Stimulated activated CD8-positive, alpha-beta memory T cell treated with anti-CD3 and anti-CD28 coated beads, Interleukin-4, amount 100 ng/mL, for 4 hours (primary cell): ENCODE results near the gene TMEM119.
"Not testable (repeated sequence)": the region's sequence is repeated elsewhere in the genome, so short reads cannot be mapped to it uniquely, and the experiment has no call there.

Experiments
- DNase-seq, 2 donors: peaks; one replicate each; pipeline ENCODE4 v3.0.0-alpha.2; 2020; ENCODE audit warnings: low read depth in 2 of 2, low spot score in 1 of 2

TMEM119 gene

DNA sequence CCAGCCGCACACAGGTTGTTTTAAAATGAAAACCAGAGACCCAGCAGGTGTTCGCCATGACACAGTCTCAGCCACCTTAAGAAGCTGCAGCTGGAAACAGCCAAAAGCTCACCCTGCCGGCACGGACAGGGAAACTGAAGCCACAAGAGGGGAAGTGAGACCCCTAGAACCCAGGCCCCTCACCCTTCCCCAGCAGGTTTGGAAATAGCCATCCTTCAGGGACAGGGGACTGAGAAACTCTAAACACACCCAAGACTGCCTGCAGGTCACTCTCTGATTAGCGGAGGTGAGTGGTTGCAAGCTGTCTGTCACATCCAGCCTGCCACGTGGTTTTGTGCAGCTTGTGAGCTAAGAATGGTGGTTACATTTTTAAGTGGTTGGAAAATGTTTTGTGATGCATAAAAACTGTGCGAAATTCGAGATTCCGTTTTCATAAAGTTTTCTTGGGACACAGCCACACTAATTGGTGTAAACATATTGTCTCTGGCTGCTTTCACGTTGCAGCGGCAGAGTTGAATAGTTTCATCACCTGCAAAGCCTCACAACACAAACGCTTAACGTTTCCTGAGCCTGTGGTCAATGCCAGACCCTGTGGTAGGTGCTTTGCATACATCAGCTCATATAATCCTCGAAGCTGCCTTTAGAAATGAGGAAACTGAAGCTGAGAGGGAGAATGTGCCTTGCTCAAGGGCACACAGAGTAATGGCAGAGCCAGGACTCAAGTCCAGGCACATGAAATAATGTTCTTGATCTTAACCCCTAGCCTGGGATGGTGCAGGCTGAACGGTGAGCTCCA, 37.5 kb upstream of the TMEM119 start:
- no peak for DNase-seq

DNA sequence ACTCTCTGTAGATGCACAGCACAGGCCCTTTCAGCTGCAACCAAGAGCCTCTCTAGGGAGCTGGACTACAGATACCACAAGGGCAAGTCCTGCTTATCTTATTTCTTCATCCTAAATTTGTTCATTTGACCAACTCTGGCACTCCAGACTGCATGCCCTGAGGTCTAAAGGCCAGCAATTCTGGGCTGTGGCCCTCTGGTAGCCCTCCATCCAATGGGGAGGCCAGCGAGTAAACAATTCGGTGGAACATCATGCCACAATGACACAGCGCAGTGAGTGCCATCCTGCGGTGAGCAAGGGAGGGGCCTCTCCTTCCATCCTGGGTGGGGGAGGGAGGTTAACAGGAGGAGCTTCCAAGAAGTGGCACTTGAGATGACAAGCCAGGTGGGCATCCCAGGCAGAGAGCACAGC, 36.5 kb upstream of the TMEM119 start:
- DNase-seq = no peak

DNA sequence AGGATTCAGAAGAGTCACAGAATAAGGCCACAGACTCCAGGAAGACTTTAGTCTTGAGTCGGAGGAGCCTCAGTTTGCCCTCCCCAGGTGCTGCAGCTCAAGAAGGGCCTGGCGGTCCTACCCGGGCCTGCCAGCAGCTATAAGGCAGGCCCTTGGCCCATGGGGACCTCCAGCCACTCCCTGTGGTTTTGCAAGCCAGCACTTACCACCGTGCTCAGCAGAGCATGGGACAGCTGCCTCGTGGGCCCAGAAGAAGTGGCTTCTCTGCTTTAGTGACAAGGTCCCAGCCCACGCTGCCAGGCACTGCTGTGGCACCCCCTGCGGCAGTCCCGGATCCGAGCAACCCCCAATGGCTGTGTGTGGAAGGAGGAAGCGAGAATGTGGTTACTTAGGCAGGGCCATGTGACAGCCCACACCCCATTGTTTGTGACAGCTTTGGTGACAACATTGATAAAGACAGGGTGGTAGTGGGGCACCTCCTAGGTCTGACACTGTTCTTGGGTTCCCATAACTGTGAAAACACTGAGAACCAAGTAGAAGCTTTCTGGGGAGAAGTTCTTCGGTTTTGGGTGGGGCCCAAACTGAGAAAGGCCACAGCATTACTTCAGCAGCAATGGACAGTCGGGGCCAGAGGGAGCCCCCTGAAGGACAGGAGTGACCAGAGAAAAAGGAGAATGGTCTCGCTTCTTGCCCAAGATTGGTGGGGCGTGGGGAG, 35.8 kb upstream of the TMEM119 start, which contains the start of gene SELPLG:
TSS of gene SELPLG (minus strand) at position 361 of the 715 bp plus-strand sequence. CDS start 9,587 bp downstream, outside the sequence.
- DNase-seq = peak; percentile 63 to 81

DNA sequence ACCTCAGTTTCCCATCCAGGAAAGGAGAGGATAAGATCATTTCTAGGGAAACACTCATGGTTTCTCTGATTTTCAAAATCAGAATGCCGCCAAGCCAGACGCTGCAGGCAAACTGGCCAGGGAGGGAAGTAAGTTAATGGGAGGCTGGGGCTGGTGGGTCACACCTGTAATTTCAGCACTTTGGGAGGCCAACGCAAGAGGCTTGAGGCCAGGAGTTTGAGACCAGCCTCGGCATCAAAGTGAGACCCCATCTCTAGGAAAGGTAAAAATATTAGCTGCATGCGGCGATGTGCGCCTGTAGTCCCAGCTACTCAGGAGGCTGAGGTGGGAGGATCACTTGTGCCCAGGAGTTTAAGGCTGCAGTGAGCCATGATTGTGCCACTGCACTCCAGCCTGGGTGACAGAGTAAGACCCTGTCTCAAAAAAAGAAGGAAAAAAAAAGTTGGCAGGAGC, 35.2 kb upstream of the TMEM119 start:
- DNase-seq = no peak

DNA sequence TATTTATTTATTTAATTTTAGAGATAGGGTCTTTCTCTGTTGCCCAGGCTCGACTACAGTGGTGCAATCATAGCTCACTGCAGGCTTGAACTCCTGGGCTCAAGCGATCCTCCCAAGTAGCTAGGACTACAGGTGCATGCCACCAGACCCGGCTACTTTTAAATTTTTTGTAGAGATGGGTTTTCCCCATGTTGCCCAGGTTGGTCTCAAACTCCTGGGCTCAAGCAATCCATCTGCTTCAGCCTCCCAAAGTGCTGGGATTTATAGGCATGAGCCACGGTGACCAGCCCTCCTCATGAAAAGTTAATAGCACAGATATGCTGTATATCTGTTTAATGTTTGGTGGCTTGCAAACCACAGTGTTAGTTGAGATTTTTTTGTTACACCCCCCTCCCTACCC, 33.4 kb upstream of the TMEM119 start:
- DNase-seq = not testable (repeated sequence)

DNA sequence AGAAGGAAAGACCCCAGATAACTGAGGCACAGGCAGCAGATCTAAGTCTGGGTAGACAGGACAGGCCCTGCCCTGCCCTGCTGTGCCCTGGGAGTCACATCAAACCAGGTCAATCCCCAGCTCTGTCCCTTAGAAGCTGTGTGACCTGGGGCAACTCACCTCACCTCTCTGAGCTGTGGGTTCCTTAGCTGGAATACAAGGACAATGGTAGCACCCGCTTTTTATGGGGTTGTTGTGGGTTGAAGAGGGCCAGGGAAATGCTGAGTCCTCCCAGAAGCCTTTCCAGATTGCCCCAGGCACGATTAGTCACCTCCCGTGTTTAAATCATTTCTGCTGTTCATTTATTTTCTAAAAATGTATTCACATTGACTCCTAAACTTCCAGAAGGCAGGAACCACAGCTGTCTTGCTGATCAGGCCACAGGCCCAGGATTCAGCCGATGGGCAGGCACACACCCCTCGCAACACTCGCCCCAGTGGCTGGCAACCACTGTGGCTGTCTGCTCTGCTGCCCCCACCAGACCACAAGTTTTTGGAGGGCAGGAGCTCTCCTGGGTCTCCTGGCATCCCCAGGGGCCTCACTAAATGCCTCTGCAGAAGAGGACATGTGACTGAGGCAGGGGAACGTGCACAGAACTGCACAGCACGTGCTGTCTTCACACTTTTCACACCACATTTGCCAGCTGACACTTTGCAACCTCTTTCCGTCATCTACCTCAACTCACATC, 32.8 kb upstream of the TMEM119 start:
- no peak for DNase-seq

DNA sequence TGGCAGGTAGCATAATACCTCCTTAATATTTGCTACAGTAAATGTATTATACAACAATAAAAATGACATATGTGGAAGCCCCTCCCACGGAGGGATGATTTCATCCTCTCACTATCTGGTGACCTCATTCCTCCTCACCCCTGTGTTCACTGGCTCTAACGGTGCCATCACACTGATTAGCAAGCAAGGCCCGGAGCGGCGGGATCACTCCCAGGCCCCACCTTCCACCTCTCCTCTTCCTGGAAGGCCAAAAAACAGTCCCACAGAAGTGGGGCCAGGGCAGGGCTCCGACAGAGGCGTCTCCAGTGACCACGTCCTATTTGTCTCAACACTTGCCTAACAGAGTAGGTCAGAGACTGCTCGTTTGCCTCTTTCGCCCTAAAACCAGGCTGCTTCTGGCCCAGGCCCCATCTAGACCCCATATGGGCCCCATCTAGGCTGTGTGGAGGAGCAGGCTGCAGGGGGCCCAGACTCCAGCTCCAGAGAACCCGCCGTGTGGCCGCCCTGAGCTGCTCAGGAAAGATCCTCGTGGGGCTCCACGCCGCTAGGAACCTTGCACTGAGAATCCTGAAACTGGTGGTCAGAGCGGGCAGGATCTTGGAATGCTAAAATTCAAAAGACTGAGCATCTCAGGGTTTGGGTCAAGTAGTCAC, 32.1 kb upstream of the TMEM119 start:
- no peak for DNase-seq

DNA sequence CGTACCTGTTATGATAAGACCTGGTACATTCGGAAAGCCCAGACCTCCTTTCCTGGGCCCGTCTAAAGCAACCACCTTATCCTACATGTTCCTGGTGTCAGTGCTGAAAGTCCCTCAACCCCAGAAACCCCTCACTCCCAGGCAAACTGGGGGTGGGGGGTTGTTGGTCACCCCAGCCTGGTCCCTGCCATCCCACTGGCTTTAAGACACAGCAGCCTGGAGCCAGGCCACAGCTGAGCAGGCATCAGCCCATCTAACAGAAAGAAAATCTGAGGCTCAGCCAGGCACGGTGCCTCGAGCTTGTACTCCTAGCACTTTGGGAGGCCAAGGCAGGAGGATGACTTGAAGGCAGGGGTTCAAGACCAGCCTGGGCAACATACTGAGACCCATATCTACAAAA, 31.3 kb upstream of the TMEM119 start:
- DNase-seq = no peak

DNA sequence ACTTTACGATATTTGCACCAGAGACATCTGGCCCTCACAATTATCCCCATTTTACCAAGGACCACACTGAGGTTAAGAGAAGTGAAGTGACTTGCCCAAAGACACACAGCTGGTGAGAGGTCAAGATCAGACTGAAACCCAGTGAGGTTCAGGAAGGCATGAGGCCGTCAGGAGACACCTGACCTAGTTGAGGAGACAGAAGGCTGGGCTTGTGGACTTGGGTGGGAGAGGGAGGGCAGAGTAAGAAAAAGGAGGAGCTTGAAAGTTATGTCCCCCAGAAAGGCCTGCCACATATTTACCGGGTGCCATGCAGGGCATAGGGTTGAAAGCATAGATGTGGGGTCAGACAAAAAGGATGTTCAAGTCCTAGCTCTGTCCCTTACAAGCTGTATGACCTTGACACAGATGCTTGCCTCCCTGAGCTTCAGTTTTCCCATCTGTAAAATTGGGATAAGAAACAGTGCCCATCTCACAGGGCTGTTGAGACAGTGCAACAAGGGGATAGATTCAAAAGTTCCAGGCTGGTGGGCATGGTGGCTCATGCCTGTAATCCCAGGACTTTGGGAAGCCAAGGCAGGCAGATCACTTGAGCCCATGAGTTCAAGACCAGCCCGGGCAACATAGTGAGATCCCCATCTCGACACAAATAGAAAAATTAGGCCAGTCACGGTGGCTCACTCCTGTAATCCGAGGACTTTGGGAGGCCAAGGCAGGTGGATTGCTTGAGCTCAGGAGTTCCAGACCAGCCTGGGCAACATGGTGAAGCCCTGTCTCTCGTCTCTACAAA, 29.4 kb upstream of the TMEM119 start:
- DNase-seq = no peak

DNA sequence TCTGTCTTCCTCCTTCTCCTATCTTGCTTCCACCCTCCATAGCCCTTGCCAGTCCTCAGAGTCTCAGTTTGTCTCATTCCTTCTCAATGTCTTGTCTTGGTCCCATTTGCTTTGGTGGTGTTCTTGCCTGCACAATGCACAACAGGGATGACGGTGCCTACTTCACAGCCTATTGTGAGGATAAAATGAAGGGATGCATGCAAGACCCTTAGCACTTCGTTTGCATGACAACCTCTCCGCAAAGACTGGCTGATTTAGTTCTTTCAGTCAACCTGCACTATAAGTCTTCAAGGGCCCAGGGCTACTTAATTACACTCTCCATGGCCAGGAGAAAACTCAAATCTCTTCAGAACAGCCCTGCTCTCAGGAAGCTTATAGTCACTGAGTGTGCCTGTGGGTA, 27.3 kb upstream of the TMEM119 start:
- DNase-seq = no peak

DNA sequence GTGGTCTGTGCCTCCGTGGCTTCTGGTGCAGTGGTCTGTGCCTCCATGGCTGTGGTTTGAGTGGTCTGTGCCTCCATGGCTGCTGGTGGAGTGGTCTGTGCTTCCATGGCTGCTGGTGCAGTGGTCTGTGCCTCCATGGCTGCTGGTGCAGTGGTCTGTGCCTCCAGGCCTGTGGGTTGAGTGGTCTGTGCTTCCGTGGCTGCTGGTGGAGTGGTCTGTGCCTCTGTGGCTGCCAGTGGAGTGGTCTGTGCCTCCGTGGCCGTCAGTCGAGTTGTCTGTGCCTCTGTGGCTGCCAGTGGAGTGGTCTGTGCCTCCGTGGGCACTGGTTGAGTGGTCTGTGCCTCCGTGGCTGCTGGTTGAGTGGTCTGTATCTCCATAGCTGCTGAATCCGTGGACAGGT, 25.7 kb upstream of the TMEM119 start:
- no peak for DNase-seq

DNA sequence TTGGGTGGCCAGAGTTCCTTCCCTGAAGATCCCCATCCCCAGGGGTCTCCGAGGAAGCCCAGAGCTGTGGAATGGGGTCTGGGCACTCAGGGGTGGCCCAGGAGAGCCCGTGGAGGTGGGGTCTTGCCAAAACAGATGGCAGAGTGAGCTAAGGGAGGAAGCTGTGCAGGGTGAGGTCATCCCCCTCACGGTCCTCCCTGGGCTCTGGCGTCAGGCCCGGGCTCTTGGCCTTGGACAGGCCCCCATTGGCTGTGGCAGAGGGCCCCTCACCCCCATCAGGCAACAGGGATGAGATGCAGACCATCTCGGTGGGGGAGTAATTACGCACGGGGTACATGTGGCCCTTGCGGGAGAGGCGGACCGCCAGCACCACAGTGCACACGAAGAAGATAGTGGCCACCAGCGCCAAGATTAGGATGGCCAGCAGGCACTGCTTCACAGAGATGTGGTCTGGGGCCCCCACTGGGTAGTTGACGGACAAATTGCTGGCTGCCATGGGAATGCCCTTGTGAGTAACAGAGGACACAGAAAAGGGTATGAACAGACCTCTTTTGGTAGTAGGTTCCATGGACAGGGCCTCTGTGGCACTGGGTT, 25.1 kb upstream of the TMEM119 start:
- DNase-seq = no peak

DNA sequence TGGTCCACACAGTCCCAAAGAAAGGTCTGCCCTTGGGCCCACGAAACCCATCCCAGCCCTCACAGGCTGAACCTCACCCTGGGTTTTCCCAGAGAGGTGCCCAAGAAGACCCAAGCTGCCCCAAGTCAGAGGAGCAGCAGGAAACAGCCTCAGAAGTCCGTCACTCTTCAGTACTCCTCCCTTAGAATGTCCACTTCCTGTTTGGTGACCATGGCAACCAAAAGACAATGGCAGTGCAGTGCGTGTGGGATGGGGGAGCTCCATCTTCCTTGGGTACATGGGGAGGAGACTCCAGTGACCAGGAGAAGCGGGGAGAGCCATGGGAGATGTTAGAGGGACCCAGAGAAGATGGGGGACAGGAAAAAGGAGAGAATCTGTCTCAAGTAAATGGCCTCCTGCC, 24.5 kb upstream of the TMEM119 start:
- no peak for DNase-seq

DNA sequence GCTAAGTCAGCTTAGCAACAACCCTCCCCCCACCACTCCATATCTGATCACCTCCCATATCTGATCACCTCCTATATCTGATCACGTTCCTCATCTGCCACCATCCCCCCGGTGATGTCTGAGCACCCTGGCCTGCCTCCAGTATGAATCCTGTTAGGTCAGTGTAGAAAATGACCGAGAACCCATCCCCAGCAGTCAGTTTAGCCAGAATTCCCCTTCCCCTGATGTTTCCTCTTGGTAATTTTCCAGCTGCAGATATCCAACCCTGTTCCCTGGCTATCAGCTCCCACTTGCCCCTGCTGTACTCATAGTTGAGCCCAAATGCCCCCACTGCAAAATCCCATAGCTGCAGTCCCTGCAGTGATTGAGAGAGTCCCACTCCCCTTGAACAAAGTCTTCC, 23.3 kb upstream of the TMEM119 start:
- no peak for DNase-seq

DNA sequence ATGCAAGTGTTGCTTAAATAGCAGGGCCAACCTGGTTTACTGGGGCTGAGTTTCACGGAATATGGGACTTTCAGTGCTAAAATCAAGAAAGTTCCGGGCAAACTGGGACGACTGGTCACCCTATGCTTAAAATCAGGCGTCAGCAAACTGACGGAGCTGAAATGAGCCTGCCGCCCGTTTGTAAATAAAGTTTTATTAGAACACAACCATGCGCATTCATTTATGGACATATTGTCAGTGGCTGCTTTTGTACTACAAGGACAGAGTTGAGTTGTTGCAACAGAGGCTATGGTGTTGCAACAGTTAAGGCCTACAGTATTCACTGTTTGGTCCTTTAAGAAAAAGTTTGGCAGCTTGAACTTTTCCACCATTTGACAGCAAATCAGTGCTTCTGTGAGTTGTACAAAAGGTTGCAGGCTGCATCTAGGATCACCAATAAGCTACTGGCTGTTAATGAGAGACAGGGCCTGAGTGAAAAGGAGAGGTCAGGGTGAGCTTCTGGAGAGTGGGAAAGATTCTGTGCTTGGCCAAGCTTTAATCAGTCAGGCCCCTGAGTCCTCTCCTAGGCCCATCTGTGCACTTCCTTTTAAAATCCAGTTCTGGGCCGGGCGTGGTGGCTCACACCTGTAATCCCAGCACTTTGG, 22.5 kb upstream of the TMEM119 start:
- no peak for DNase-seq

DNA sequence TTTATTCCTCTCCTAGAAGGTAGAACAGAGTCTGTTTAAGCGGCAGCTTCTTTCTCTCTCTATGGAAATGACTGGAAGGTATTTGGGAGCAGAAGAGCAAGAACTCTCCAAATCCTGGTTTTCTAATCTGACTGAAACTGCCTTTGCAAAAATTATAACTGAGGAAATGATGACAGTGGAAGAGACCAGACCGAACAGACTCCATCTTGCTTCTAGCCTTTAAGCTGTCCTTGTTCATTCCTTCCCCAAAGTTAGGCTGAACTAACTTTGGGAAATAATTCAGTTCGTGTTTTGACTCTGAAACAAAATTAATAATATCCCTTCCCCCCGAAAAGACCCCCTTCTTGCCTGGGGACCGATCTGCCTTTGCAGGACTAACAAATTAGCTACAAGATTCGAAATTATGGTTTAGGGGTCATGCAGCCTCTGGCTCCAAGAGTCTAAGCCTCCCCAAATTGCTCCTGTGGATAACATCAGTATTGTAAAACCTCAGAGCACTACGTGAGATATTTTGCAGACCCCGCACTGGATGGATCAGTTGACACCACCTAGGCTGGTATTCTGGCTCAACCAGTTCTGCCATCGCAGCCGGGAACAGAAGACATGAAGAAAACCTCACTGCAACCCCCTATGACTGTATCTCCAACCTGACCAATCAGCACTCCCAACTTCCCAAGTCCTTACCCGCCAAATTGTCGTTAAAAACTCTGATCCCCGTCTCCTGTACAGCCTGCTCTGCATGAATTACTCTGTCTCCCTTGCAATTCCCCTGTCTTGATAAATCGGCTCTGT, 21.7 kb upstream of the TMEM119 start:
- DNase-seq = no peak

DNA sequence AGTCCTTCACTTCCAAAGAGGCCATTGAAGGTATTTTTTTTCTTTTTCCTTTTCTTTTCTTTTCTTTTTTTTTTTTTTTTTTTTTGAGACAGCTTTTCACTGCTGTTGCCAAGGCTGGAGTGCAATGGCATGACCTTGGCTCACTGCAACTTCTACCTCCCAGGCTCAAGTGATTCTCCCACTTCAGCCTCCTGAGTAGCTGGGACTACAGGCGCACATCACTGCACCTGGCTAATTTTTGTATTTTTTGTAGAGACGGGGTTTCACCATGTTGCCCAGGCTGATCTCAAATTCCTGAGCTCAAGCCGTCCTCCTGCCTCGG, 21.0 kb upstream of the TMEM119 start:
- DNase-seq = not testable (repeated sequence)

DNA sequence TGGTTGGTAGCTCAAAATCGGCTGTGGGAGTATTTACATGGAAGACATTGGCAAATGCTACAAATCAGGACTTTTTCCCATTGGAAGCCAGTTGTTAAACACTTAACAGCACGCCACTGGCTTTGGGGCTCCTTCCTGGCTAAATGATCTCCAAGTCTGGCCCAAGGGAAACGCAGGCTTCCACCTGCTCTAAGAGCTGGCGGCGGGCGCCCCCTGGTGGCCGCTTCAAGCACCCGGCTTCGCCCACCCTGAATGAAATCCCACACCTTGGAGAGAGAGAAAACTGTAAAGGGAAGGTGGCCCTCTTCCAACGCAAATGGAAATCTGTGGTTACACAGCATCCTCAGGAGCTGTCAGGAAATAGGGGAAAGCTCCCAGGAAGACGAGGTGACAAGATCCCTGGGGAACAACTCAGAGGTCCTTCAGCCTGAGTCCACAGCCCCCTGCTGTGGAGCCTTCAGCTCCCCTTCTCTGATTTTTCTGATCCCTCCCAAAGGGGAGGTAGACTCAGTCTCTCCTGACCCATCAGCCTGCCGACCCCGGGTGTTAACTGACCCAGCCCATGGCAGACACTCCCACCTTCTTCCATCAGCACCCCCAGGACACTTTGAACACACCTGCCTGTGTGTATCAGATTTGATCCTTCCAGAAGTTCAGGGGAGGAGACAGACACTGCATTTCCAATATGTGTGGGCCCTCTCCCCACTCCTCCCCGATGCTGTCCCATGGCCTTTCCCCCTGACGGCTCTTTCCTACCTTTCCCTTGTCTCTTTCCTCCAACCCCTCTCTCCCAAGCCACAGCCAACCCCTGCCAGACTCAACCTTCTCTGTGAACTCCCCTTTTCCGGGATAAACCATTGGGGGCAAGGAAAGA, 20.4 kb upstream of the TMEM119 start:
- peak in 1 of 2 donors; percentile 58 for DNase-seq
